Stimulated activated naive CD4-positive, alpha-beta T cell (primary cell): ENCODE results near the gene MRPL2.
A peak's percentile ranks its signal among the peaks of the same experiment; 100 is the strongest.

ENCODE experiments used
- DNase-seq, 6 experiments: peaks; one replicate each; lab custom pipeline; 2025; lab: John Stamatoyannopoulos, UW

MRPL2 gene

DNA sequence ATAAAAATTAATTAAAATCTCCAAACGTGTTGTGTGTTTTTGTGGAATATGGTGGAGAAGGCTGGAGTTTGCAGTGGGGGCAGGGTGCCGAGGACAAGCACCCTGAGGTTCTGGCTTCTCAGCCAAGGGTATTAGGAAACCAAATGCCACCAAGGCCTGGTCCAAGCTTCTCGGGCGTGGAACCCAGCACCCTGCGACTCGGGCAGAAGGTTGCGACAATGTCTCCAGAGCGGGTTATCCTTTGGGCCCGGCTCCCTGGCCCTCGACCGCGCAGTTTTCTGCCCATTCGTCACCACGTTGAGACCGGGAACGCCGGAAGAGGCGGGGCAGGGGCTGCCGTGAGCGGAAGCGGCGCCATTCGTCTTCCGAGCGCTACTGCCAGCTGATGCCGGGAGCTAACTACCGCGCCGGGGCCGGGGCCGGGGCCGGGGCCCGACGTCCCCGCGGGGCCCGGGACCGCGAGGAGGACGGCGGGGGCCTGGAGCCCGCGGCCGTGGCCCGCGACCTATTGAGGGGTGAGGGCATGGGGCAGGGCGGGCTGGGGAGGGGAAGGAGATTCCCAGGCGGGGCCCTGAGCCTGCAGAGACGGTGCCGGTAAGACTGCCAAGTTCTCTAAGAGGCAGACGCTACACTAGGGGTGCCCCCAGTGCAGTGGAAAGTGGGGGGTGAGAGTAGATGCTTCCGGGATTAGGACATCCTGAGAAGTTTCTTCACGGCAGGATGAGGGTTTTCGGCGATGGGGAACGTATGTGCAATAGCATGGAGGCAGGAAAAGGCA, 37.8 kb downstream of the MRPL2 start, which contains the start of gene RRP36:
Gene RRP36, plus strand, starts transcription at position 354 of the 778 bp plus-strand sequence. Its CDS starts 32 bp downstream, at position 386.
- peak; percentile 36 to 57 (median 45) for DNase-seq

DNA sequence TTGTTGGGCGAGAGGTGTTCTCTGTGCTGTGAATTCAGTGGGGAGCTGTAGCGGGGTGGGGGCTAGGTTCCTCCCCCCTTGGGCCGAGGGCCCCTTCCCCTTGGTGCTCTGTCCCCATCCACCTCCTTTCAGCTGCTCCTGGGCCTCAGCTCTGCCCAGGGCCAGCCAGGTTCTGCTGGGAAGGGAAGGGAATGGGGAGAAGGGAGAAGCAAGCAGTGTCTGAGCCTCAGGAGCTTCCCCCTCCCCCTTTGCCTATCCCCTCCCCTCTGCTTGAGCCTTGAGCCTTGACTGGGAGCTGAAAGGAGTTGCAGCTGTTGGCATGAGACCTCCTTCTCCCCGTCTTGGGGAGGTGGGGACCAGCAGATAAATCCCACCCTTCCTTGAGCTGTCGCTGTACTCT, 38.4 kb downstream of the MRPL2 start:
- DNase-seq, result no peak

DNA sequence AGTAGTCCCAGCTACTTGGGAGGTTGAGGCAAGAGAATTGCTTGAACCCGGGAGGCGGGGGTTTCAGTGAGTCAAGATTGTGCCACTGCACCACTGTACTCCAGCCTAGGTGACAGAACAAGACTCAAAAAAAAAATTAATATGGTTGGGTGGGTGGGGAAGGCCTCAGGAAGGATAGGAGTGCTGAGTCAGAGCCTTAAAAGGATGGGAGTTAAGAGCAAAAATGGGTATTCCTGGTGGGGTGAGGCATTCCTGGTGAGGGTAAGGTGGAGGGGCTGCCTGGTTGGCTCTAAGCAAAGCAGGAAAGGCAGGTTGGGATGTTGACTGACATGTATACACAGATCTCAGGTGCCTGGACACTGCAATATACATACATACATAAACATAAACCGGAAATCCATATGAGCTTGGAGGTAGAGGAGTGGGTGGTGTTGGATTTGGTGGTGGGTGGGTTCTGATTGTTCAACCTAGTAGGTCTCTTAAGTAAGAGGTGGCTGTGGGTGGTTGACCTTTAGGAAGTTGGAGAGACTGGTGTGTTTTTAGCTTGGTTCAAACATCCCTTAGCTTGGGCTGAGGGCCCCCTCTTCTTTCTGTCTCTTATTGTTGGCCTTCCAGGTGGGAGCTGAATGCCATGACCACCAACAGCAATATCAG, 39.1 kb downstream of the MRPL2 start:
- no peak for DNase-seq

DNA sequence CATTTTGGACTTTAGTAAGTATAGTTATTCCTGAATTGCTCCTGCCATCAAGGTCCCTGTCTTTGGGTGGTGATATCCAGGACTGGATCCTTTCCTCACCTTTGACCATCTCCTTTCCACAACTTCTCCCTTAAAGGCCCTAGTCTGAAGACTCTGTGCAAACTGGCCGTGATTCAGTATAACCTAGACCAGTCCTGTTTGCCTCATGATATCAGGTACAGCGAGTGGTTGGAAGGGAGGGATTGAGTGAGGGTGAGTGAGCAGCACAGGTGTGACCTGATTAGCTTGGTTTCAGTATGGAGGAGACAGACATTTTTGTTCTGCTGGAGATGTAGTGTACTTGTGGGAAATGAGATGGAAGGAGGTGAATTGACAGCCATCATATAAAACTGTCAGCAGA, 40.1 kb downstream of the MRPL2 start:
- no peak for DNase-seq

DNA sequence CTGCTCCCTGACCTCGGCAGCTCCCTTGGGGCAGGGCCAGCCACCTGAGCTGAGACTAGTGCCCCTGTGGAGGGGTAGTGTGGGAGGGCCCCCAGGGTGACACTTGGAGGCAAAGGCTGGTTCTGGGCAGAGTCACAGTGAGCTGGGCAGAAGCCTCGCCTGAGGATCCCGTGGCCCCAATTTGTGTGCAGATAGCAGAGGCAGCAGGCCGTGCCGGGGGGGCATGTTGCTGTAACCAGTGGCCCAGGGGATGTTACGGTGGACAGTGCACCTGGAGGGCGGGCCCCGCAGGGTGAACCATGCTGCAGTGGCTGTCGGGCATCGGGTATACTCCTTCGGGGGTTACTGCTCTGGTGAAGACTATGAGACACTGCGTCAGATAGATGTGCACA, 42.3 kb downstream of the MRPL2 start:
- DNase-seq, result no peak

DNA sequence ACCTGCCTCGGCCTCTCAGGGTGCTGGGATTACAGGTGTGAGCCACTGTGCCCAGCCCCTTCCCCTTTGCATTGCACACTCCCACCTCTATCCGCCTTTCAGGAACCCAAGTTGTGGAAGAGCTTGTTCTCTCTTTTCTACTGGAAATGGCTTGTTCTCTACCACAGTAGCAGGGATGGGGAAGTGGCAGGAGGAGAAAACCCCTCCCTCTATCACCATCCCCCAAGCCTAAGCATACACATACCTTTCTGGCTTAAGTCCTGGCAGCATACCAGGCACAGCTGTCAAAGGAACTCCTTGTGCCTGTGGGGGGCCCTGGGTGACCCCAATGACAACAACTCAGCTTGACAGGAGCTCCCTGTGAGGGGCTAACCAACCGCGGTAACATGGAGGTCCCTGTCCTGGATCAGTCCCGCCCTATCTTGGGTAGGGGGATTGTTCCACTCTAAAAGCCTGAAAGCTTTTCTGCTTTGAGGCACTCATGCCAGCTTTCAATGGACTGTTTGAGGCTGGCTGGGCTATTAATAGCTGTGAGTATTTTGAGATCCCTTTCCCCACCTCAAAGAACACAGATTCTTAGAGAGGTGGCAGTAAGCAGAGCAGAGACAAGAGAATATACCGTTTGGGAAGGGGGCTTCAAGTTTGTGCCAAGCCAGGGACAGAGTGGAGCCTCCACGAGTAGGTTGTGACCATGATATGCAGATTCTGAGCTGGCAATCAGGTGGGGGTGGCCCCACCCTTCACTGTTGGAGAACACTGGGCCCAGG, 42.9 kb downstream of the MRPL2 start:
- no peak for DNase-seq

DNA sequence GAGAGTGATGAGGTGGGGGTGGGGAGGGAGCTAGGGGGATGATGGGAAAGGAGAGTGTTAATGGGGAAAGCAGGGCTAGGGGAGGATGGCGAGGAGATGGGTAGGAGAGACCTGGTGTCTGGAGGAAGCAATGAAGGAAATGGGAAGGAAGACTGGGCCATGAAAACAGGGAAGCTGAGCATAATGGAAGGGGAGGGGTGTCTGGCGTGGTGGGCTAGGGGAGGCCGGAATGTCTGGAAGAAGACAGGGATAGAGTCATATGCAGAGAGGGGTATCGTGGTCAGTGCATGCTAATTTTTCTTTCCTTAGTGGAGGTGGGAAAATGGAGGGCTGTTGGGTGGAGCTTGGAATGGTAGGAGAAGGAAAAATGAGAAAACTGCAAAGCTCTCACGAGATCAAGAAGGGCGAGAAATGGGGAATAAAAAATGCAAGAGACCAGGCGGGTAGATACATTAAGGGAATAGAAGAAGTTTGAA, 44.8 kb downstream of the MRPL2 start:
- no peak for DNase-seq

DNA sequence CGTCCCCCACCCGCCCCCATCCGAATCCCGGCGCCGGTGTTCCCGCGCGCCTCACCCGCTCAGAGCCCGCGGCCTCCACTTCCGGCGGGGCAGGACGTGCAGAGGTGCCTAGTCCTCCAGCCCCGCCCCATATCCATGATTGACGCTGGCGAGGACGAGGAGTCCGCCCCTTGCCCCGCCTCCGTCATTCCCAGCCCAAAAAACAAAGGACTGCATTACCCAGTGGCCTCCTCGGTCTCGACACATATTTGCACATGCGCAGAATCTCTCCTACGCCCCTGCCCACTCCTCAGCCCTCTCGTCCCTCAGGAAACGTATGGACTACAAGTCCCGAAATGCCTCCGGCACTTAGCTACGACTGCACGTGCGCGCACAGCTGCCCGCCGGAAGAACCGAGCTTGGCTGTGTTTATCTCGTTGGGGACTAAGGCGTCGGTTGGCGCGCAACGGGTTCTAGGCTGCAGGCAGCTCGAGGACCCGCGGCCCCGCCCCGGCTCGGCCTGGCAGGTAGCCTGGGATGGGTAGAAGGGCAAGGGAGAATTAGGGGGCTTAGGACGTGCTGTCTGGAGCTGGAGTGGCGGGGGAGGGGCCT, 45.3 kb downstream of the MRPL2 start, which contains the start of the genes KLHDC3 and MEA1:
Gene KLHDC3, plus strand, starts transcription at position 407 of the 591 bp plus-strand sequence. CDS start 2,944 bp downstream, outside the sequence.
Gene MEA1, minus strand, starts transcription at position 104 of the 591 bp plus-strand sequence. CDS start 133 bp downstream, outside the sequence.
- DNase-seq, result peak; percentile 90 to 100 (median 98)

DNA sequence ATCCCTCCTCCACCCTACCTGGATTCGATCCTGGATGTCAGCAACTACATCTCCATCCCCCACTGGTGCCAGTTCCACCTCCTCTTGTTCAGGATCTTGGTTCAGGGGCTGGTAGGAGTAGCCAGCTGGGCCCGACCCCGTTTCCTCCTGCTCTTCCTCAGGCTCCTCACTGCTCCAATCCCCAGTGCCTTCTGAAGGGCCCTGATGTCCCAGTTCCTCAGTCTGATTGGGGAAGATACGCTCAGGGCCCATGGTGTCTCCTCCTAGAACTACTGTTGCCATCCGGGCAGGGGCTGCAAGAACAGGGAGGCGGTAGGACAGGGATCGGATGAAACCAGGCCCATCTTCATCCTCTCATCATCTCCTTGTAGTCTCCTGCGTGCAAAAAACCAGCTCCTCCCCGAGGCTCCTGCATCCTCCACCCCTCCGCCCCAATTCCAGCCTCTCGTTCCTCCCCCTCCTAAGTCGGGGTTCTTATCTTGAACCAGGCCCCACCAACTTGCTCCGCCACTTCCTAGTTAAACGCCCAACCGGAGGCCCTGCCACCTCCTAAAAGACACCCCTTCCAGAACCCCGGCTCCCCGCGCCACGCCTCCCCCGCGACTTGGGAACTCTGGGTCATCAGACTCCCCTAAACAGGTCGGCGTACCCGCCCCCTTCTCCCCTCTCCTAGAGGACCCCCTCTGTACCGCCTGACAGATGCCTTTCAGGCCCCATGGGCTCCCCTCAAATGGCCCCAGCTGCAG, 46.0 kb downstream of the MRPL2 start:
- DNase-seq, result peak in 2 of 6 experiments; percentile 67 to 79

DNA sequence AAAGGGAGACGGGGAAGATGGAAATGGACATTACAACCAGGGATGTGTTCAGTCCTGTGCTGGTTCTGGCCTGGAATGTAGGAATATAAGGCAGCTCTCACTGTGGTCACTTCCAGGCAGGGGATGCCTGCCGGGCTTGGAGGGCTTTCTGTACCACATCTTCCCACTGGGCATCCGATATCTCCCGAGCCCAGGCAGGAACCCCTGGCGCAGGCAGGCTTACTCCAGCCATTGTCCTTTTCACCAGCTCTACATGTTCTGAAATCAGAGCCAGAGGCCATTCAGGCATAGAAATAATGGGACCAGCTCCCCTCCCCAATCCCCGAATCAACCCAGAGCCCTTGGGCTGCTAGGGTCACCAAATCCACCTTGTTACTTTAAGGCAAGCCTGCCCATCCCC, 46.9 kb downstream of the MRPL2 start:
- no peak for DNase-seq

DNA sequence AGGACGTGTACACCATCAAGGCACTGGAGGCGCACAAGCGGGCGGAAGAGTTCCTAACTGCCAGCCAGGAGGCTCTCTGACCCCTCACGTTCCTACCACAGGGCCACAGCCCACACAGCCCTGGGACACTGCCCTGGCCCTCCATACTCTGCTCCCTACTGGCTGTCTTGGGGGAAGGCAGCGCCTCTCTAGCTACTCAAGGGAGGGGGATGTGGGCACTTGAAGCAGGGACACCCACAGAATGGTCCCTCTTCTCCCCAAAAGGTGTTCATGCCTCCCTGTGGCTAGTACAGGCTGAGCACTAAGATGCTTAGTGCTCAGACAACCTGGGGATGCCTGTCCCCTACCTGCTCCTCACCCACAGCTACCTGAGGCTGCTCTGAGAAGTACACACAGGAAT, 48.0 kb downstream of the MRPL2 start:
- DNase-seq, result no peak

DNA sequence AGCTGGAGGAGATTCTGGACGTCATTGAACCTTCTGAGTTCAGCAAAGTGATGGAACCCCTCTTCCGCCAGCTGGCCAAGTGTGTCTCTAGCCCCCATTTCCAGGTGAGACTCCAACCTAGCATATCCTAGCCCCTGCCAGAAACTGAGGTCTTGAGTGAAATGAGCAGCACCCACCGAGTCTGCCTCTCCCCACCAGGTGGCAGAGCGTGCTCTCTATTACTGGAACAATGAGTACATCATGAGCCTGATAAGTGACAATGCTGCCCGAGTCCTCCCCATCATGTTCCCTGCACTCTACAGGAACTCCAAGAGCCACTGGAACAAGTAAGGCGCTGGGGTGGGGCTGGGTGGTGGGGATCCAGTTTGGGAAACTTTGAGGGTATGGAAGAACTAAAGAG, 50.1 kb downstream of the MRPL2 start:
- DNase-seq, result peak in 4 of 6 experiments; percentile 7 to 31 (median 24)

DNA sequence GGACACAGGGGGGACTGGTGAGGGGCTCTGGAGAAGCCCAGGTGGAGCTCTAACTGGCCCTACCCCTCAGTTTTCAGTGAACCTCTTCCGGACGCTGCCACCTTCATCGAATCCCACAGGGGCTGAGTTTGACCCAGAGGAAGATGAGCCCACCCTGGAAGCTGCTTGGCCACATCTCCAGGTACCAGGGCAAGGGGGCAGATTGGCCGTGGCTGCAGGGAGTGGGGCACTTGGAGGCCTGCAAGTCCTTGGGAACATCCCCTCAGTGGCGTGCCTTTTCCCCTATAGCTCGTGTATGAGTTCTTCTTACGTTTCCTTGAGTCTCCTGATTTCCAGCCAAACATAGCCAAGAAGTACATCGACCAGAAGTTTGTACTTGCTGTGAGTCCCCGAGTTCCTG, 52.1 kb downstream of the MRPL2 start:
- no peak for DNase-seq

DNA sequence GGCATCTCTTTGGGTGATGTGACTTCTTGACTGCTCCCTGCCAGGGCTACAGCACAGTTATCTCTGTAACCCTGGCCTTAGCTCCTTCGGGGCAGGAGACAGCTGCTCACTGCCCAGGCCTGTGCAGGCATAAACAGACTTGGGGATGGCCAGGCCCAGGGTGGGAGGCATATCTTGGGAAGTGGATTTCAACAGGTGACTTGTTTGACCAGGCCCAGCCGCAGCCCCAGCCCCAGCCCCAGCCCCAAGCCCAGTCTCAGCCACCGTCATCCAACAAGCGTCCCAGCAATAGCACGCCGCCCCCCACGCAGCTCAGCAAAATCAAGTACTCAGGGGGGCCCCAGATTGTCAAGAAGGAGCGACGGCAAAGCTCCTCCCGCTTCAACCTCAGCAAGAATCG, 53.0 kb downstream of the MRPL2 start:
- DNase-seq, result no peak

DNA sequence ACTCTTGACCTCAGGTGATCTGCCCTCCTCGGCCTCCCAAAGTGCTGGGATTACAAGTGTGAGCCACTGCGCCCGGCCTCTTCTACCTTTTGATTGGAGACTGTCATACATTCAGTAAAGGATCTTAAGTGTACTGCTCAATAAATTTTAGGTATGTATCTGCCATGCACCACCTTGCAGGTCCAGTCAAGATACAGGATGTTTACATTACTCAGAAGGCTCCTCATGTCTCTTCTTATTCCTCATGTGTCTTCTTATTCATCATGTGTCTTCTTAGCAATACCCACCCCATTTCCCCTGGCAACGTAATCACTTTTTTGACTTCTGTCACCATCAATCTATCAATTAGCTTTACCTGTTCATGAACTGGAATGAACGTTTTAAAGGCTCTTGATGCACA, 53.4 kb downstream of the MRPL2 start:
- DNase-seq, result no peak
